Ishikawa (cell line): ENCODE results near the gene FADS6.

Experiments used
- CEBPB ChIP-seq: IDR thresholded peaks from 2 replicates; pipeline ENCODE4 v1.6.1; 2012
- CREB1 ChIP-seq: IDR thresholded peaks from 2 replicates; pipeline ENCODE4 v1.6.1; 2012; ENCODE audit warnings: low read depth
- EP300 ChIP-seq: IDR thresholded peaks from 2 replicates; pipeline ENCODE4 v1.6.1; 2012; ENCODE audit warnings: borderline replicate concordance
- FOXM1 ChIP-seq: IDR thresholded peaks from 2 replicates; pipeline ENCODE4 v1.6.1; 2012; ENCODE audit warnings: low read depth, borderline replicate concordance
- MAX ChIP-seq: IDR thresholded peaks from 2 replicates; pipeline ENCODE4 v1.6.1; 2012
- NFIC ChIP-seq: IDR thresholded peaks from 2 replicates; pipeline ENCODE4 v1.6.1; 2012
- REST ChIP-seq: IDR thresholded peaks from 2 replicates; pipeline ENCODE4 v1.6.1; 2012; ENCODE audit warnings: low read depth, mild to moderate bottlenecking
- TCF12 ChIP-seq: IDR thresholded peaks from 2 replicates; pipeline ENCODE4 v1.6.1; 2012; ENCODE audit warnings: low read depth
- TEAD4 ChIP-seq: IDR thresholded peaks from 2 replicates; pipeline ENCODE4 v1.6.1; 2012
- USF1 ChIP-seq: IDR thresholded peaks from 2 replicates; pipeline ENCODE4 v1.6.1; 2012

DNA sequence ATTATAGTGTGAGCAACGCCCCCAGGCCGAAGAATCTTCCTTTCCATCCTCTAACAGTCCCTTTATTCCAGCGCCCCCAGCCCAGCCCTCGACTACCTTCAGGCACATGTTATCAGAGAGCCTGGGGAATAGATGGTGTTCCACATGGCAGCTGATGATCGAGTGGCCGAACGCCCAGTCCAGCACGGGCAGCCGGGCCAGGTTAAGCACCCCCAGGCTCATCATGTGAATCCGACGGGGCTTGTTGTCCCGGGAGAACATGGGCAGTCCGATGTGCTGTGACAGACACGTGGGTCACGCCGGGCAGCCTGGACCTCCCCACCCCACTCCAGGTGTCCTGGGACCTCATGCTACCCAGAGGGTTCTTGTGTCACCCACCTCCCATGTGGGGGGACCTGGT is 14.1 kb downstream of the FADS6 start:
- no peak for TF ChIP-seq NFIC
- TF ChIP-seq REST, result no peak
- no peak for TF ChIP-seq FOXM1
- TF ChIP-seq USF1, result no peak
- no peak for TF ChIP-seq TCF12
- no peak for TF ChIP-seq CEBPB
- TF ChIP-seq TEAD4, result no peak
- no peak for TF ChIP-seq CREB1
- TF ChIP-seq MAX, result no peak
- TF ChIP-seq EP300, result no peak
